Loucy (cell line): Measurements from ENCODE around the gene ADGRL3.

Experiments used
- CTCF ChIP-seq: fragments of 200-600 bp; sonication (generic); conservative IDR thresholded peaks from 2 replicates; pipeline ENCODE4 v1.5.1; 2014; ENCODE audit warnings: mild to moderate bottlenecking, antibody characterized with exemption, low read length
- EZH2phosphoT487 ChIP-seq: fragments of 200-600 bp; IDR thresholded peaks from 2 replicates; pipeline ENCODE4 v1.6.1; 2018; ENCODE audit warnings: antibody characterized with exemption, mild to moderate bottlenecking, moderate library complexity, borderline replicate concordance

GRCh38 chr4:61319156-61319555, 119.0 kb downstream of the ADGRL3 start:
- TF ChIP-seq CTCF (no peak), EZH2phosphoT487 (no peak)
